Stimulated activated CD4-positive, alpha-beta T cell treated with anti-CD3 and anti-CD28 coated beads, Interleukin-4, amount 100 ng/mL, for 4 hours (primary cell): ENCODE measurements around the gene DYRK1A.

Source experiments
- DNase-seq, 2 experiments: peaks; one replicate each; pipeline ENCODE4 v3.0.0-alpha.2; 2020

The DYRK1A gene

DNA sequence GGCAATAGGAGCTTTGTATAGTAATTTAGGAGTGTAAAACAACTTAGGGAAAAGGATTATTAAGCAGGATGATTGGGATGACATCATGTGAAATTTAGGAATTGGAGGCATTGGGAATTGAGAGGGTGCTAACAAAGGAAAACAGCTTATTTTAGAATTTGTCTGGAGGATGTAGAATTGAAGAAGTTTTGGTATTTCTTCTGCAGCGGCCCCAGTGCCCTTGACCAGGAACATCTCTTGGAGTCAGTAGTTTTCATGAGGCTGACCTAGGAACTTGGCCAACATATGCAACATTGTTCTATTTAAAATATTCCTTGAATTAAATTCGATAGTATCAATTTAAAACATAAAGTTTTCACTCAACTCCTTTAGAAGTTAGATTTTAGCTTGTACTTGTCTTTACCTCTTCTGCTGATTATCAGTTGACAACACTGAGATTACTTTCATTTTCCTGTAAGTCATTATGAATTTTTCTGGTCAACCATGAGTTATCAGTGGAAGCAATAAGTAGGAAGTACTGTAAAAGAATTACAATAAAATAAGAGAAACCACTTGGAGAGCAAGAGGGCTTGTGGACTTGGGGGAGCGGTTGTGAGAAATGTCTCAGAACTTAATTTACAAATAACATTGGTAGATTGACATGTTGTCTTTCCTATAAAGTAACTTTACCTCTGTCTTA lies 52.8 kb downstream of the DYRK1A start:
- no peak for DNase-seq

DNA sequence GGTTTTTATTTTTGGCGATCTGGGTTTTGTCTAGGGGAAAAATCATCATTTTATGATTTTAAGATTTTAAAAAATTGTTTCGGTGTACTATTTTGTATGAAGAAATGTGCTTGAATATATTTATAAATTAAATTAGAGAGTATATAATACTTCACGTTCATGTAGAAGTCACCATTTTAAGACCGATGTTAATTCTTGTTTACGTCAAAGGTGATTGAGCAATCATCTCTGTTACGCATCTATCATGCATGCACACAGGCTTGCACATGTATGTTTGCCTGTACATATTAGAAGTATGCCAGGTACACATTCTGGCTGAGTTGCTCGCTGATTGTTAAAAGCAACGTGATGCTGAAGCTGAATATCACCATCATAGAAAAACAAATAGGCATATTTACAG lies 54.7 kb downstream of the DYRK1A start:
- no peak for DNase-seq

DNA sequence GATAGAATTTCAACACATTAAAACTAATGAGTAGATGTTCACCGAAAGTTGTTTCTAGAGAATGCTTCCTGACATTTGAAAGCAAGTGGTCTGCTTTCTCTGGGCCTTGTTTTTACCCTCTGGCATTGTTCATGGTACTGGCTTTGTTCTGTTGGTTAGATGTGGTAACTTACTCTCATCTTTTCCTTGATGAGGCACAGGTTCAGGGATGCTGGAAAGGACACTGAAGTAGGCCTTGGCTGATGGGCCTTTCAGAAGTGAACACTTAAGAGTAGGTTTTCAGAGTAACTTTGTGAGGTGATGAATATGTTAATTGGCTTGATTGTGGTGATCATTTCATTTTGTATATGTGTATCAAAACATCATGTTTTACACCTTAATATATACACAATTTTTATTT lies 55.8 kb downstream of the DYRK1A start:
- DNase-seq: no peak

DNA sequence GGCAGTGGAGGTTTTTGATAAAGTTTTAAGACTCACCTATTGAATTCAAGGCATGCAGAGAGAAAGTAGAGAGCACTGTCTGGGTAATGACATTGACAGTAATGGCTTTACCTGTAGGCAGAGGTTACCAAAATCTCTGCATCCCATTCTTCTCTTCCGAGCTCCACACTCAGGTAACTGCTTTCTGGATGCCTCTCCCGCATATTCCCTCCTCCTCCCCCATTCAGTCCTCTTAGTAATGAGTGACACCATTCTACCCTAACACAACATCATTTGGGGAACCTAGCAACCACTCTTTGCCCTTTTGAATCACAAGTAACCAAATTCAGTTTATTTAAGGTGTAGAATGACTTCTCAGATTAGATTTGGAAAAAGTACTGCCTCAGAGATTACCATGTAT lies 56.5 kb downstream of the DYRK1A start:
- DNase-seq: no peak

DNA sequence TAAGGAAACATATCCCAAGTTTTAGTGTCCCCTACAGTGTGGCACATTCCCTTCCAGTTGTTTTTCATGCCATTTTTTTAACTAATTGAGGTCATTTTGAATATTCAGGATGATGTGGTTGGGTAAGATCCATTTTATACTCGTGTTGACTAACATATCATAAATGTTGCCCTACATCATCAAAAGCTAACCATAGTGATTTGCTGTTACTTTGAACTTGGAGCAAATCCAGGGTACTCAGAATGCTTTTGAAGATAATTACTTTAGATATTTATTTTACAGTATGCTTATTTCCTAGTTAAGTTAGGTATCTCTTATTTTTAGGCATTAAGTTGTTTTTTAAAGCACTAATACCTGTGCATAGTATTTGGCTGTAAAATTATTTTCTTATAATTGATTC lies 57.8 kb downstream of the DYRK1A start:
- no peak for DNase-seq

DNA sequence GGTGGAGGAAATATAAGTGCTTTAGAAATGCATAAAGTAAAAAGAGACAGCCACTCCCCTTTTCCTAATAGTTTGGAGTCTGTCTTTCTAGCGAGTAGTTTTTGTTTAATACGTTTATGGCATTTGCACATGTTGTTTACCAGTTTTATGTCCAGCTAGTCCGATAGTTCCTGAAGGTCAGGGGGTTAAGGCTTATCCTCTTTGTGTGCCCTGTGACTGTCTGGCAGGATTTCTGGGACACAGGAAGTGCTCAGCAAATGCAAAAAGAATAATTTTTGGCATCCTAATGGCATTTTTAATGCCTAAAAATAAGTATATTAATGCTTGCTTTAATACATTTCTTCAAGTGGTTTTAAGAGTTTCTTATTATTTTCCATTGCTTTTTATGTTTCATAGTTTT lies 58.4 kb downstream of the DYRK1A start:
- no peak for DNase-seq

DNA sequence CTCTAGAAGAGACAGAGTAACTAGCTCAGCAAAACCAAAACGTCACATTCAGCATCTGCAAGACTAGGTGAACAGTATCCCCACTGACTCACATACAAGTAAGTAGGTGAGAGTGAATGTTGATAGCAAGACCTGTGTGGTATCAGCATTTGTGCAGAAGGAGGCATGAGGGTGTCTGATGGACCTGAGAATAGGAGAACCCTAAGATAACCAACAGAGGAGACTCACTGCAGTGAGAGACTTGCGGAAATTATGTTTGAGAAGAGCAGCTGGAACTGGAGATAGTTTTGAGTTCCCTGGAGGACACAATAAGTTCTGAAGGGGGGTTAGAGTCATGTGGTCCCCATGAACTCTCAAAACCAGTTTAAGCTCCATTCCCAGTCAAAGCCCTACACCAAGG lies 59.1 kb downstream of the DYRK1A start:
- DNase-seq: no peak

DNA sequence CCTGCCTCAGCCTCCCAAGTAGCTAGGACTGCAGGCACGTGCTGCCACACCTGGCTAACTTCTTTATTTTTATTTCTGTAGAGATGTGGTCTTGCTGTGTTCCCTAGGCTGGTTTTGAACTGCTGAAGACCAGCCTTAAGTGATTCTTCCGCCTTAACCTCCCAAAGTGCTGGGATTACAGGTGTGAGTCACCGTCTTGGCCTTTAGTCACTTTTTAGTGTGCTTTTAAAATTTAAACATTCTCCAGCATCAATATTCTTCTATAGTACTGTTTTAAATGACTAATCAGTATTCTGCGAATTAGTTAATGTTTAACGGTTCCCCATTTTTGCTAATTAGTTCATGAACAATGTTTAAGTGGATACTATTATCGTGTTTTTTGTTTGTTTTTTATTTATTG lies 60.6 kb downstream of the DYRK1A start:
- no peak for DNase-seq

DNA sequence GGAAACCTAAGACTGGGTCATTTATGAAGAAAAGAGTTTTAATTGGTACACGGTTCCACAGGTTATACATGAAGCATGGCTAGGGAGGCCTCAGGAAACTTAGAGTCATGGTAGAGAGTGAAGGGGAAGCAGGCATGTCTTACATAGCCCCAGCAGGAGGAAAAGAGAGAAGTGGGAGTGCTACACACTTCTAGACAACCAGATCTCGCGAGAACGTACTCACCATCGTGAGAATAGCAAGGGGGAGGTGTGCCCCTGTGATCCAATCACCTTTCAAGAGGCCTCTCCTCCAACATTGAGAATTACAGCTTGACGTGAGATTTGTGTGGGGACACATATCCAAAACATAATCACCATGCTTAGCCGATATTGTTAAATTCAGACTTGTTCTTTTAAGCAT lies 62.8 kb downstream of the DYRK1A start:
- DNase-seq: no peak

DNA sequence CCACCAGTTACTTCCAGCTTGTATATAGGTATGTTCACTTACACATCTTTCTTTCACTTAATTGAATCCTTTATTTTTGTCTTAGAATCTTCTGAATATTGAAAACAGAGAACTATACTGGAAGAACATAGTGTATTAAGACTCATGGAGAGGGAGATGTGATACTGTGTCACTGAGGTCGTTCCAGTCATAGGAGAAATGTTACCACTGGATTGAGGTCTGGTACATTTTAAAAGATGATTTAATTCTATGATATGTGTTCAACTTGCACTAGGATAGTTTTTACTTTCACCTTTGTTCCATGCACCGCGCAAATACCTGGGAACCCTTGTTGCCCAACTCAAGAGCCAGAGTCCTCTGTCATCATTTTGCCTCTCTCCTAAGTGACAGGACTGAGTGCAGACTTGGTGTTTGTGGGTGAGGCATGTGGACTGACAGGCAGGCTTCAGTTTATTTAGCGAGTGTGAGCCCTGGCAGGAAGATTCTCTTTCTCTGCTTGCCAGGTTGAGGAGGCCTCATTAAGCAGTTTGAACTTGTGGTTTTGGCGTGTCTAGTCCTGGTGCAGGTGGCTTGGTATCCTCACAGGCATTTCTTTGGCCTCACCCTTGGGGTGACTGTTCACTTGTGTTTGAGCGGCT lies 63.7 kb downstream of the DYRK1A start:
- no peak for DNase-seq

DNA sequence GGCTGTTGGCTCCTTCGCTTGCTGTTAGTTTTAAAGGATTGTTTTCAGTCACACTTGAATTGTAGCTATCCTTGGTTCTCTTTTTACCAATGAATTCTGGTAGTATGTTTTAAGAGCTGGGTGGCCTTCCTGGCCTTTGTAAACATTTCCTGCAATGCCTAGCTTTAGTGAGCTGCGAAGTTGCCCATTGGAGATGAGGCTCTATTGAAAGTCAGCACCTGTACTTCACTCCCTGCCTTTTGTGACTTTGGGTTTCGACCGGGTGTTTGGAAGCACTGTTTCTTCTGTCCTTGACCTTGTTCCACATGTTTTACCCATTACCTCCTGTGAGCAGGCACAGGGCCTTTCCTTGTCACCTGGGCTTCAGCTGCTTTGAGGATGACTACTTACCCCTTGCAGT lies 64.7 kb downstream of the DYRK1A start:
- DNase-seq: no peak

DNA sequence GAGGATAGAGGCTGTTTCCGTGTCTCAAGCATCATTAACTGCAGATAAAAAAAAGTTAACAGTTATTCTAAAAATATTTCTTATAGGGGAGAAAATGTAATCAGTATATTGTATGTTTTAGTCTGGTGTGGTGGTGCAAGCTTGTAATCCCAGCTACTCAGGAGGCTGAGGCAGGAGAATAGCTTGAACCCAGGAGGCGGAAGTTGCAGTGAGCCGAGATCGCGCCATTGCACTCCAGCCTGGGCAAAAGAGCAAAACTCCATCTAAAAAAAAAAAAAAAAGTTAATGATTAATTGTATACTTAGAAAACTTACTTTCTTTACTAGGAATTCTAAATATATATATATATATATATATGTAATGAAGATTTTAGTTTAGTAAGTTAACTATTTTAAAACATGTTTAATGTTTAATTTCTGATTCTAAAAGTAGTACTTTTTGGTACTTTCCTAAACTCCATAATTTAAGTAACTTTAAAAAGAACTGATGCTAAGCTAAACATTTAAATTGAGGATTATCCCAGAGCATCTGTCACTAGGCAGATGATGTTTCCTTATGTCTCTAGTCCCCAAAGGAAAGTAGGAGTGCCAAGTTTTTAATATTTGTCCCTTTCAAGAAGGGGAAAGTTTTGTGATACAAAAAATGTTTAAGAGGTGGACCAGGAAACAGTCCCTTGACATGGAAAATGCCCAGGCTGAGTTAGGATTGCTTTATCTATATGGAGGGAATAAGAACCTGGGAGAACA lies 66.3 kb downstream of the DYRK1A start:
- no peak for DNase-seq

DNA sequence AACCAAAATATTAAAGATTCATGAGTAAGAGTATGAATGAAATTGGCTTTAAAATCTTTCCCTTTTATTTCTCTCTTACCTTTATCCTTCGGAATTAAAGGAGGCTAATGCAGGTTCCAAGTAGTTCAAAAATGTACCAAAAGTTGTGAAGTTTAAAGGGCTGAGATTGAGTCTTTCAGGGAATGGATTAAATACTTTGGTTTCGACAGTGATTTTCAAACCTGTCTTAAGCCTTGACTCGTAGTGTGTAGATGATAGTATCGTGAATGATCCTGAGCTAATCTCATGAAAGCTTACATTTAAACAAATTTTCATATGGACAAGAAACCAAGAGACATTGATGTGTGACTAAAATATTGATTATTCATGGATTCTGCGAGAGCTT lies 66.9 kb downstream of the DYRK1A start:
- DNase-seq: no peak

DNA sequence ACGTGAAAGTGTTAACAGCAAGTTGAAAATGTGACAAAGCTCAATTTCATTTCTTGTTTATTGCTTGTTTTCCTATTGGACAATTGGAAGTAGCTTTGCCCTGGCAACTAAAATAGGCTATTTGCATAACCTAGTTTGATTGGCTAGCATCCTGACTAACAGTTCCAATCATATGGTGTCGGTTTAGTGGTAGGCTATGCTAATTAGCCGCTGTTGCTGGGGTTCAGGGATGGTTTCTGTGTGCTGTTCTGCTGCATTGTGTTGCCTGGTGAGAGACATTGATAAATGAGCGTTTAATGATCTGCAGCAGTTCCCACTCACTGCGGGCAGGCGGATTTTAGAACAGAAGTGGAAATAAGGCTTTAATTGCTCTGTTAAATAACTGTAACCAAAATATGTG lies 68.5 kb downstream of the DYRK1A start:
- peak in 1 of 2 experiments; percentile 30 for DNase-seq

DNA sequence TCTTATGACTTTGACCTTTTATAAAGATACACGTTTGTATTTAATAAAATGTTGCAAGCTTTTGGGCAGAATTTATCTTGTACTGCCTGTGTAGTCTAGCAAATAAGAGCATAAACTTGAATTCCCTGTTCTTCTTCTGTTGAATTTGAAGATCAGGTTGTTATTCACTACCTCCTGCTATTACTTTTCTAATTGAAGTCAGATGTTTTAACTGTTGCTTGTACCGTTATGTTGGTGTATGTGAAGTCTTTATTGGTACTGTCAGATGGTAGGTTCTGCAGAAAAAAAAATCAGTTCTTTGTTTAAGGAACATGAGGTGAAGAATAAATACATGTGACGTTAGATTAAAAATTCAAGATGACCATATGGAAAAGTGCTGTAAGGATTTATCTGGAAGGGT lies 69.1 kb downstream of the DYRK1A start:
- no peak for DNase-seq

DNA sequence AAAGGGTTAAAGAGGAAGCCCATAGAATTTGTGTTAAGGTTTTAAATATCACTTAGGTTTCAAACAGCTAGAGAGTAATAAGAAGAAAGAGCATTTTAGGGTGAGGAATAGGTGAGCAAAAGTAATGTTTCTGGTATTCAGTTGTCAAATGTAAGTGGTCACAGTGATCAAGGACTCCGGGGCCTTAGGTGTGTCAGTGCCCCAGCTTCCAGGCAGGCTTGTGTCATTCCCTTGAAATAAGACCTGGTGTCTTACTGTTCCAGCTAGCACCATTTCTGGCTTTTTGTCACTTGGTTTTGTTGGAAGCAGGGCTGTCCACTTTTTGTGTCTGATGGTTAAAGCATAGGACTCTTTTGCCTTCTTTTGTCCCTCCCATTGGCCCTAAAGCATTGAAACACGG lies 69.6 kb downstream of the DYRK1A start:
- DNase-seq: no peak

DNA sequence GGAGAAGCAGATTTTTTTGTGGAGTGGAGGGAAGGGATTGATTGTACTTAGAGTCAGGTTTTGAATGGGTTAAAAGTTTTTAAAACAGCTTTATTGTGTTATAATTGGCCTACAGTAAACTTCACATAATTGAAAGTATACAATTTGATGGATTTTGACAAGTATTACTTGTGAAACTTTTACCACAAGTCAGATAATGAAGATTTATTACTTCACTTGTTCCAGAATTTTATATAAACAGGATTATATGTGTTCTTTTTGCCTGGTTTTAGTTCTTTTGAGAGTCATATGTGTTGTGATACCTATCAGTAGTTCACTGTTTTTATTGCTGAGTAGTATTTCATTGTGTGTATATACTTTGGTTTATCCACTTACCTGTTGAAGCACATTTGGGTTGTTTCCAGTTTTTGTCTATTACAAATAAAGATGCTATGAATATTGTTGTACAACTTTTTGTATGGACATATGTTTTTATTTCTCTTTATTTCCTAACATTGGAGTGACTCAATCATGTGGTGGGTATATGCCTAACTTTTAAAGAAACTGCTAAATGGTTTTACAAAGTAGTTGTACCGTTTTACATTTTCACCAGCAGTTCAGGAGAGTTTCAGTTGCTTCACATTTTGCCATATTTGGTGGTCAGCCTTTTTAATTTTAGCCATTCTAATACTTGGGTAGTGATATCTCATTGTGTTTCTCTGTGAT lies 71.0 kb downstream of the DYRK1A start:
- no peak for DNase-seq

DNA sequence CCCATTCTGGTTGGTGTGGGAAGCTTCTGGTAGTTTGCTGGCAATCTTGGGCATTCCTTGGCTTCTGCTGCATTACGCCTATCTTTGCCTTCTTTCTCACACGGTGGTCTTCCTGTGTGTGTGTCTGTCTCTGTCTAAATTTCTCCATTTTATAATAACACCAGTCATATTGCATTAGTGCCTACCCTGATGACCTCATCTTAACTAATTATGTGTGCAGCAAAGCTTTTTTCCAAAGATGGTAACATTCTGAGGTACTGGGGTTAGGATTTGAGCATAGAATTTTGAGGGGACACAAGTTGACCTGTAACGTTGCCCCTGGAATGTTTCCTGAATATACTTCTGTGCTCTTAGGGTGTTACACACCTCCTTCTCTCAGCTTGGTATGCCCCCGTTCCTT lies 77.1 kb downstream of the DYRK1A start:
- DNase-seq: no peak

DNA sequence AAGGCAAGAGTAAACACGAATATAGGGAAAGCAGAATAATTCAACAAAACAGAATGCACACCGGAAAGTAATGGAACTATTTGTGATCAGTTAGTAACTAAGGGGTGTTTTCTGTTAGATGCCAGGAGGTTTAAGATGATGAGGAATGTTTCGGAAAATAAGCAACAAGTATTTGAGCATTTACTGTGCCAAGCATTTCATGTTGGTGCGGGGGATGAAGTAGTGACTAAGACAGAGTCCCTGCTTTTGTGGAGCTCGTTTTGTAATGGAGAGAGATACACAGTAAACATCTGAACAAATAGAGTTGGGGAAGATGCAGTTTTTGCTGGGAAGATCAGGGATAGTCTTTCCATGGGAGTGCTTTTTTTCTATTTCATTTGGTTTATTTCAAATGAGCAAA lies 78.7 kb downstream of the DYRK1A start:
- DNase-seq: no peak

DNA sequence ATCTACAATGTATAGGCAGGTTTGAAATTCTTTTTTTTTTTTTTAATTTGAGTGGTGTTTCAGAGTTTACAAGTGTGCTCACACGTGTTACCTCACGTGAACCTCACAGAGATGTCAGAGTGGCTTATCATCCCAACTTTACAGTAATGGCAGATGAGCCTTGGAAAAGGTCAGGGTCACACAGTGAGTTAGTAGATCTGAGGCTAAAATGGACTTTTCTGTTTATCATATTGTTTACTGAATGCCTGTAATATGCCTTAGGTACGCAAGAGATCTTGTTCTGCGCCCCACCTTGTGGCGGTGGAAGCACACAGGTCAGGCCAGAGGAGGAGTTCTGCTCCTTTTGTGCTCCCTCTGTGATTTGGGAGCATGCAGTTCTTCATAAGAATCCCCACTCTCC lies 80.0 kb downstream of the DYRK1A start:
- no peak for DNase-seq

DNA sequence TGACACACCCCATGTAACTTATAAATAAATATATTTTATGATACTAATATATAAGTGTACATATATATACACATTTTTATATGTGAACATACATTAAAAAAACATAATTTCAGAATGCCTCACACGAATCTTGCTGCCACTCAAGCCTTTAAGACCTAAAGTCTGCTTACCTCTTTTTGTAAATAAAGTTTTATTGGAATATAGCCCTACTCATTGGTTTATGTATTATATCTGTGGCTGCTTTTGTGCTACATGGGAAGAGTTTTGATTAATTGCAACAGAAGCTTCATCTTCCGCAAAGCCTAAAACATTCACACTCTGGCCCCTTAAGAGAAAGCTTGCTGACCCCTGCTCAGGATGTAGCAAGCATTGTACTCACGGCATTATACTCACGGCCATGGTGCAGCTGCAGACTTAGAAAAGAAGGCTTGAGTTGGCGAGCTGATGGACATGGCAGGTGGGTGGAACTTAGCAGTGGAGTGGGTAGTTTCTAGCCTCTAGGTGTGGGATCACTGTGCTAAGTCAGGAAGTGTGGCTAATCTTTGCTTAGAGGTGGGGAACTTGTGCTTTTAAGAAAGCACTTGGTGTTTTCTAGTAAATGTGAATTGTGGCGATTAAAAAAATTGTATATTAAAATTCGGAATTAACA lies 80.8 kb downstream of the DYRK1A start:
- DNase-seq: no peak

DNA sequence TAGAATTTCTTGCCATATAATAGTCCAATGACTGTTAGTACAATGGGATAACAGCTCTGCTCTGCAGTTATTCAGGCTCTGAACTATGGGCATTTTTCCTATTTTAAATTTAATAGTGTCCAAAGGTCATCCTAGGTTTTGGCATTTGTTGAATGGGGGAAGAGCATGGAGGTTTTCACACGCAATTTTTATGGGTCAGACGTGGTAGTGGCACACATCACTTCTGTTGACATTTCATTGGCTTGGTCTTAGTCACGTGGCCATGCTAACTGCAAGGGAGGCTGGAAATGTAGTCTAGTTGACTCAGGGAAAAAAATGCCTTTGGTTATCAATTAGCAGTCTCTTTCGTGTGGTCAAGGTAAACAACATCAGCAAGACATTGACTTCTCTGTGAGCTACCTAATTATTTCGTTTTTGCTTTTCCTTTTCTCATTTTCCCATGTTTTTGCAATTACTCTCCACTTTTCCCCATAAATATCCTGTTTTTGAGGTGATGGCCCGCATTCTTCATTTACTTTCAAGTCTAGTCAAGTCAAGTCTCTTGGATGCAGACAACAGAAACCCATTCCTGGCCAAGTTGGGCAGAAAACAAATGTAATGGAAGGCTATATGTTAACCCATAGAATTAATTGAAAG lies 82.8 kb downstream of the DYRK1A start:
- no peak for DNase-seq

DNA sequence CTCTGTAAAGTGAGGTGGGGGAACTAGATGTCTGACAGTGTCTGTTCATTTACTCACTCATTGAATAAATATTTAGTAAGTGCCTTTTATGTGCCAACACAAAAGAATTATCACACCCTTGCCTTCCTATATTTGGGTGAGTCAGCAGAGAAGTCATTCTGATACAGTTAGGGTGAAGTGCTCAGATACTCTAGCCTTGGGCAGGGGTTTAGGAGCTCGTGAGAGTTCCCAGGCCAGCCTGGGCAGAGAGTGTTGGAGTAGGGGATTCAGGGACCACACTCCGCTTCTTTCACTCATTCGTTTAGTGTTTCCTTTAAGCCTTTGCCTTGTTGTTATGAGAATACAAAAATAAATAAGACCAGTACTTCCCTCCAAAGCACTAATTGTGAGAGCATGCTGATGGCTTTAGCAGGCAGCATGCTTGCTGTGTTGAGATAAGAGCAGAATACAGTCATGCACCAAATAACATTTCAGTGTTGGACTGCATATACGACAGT lies 83.9 kb downstream of the DYRK1A start:
- DNase-seq: no peak
